Ishikawa (cell line): ENCODE measurements around the gene SUPT6H.

ENCODE experiments used
- CEBPB ChIP-seq: IDR thresholded peaks from 2 replicates; pipeline ENCODE4 v1.6.1; 2012
- CREB1 ChIP-seq: IDR thresholded peaks from 2 replicates; pipeline ENCODE4 v1.6.1; 2012; ENCODE audit warnings: low read depth
- EGR1 ChIP-seq: IDR thresholded peaks from 2 replicates; pipeline ENCODE4 v1.6.1; 2012
- EP300 ChIP-seq: IDR thresholded peaks from 2 replicates; pipeline ENCODE4 v1.6.1; 2012; ENCODE audit warnings: borderline replicate concordance
- FOXM1 ChIP-seq: IDR thresholded peaks from 2 replicates; pipeline ENCODE4 v1.6.1; 2012; ENCODE audit warnings: low read depth, borderline replicate concordance
- MAX ChIP-seq: IDR thresholded peaks from 2 replicates; pipeline ENCODE4 v1.6.1; 2012
- NFIC ChIP-seq: IDR thresholded peaks from 2 replicates; pipeline ENCODE4 v1.6.1; 2012
- RAD21 ChIP-seq: IDR thresholded peaks from 2 replicates; pipeline ENCODE4 v1.6.1; 2012; ENCODE audit warnings: low read depth
- REST ChIP-seq: IDR thresholded peaks from 2 replicates; pipeline ENCODE4 v1.6.1; 2012; ENCODE audit warnings: low read depth, mild to moderate bottlenecking
- TAF1 ChIP-seq: IDR thresholded peaks from 2 replicates; pipeline ENCODE4 v1.6.1; 2012; ENCODE audit warnings: low read depth, mild to moderate bottlenecking
- TCF12 ChIP-seq: IDR thresholded peaks from 2 replicates; pipeline ENCODE4 v1.6.1; 2012; ENCODE audit warnings: low read depth
- TEAD4 ChIP-seq: IDR thresholded peaks from 2 replicates; pipeline ENCODE4 v1.6.1; 2012
- USF1 ChIP-seq: IDR thresholded peaks from 2 replicates; pipeline ENCODE4 v1.6.1; 2012
- YY1 ChIP-seq: IDR thresholded peaks from 2 replicates; pipeline ENCODE4 v1.6.1; 2012; ENCODE audit warnings: low read depth
- ZBTB7A ChIP-seq: IDR thresholded peaks from 2 replicates; pipeline ENCODE4 v1.6.1; 2012; ENCODE audit warnings: low read depth

The SUPT6H gene

GRCh38 chr17:28738680-28739384 is 76.8 kb downstream of the SUPT6H start:
- no peak for TF ChIP-seq YY1
- no peak for TF ChIP-seq RAD21
- no peak for TF ChIP-seq TCF12
- TF ChIP-seq NFIC: no peak
- TF ChIP-seq TAF1: no peak
- no peak for TF ChIP-seq EGR1
- no peak for TF ChIP-seq CEBPB
- TF ChIP-seq ZBTB7A: no peak
- no peak for TF ChIP-seq USF1
- no peak for TF ChIP-seq CREB1
- TF ChIP-seq REST: no peak
- no peak for TF ChIP-seq TEAD4
- TF ChIP-seq EP300: no peak
- TF ChIP-seq FOXM1: no peak
- no peak for TF ChIP-seq MAX

- no peak for TF ChIP-seq TAF1
- TF ChIP-seq REST: no peak
- no peak for TF ChIP-seq CREB1
- TF ChIP-seq TCF12: no peak
- no peak for TF ChIP-seq FOXM1
- no peak for TF ChIP-seq RAD21
- TF ChIP-seq EP300: no peak
- no peak for TF ChIP-seq TEAD4
- TF ChIP-seq ZBTB7A: no peak
- TF ChIP-seq NFIC: no peak
- no peak for TF ChIP-seq EGR1
- TF ChIP-seq CEBPB: no peak
- no peak for TF ChIP-seq MAX
- TF ChIP-seq YY1: no peak
- no peak for TF ChIP-seq USF1
These were observed 78.7 kb downstream of the SUPT6H start for GRCh38 chr17:28740406-28741357.

GRCh38 chr17:28741358-28742349 is 79.6 kb downstream of the SUPT6H start:
- no peak for TF ChIP-seq REST
- no peak for TF ChIP-seq USF1
- TF ChIP-seq YY1: no peak
- TF ChIP-seq TAF1: no peak
- TF ChIP-seq CREB1: no peak
- no peak for TF ChIP-seq RAD21
- no peak for TF ChIP-seq ZBTB7A
- no peak for TF ChIP-seq MAX
- TF ChIP-seq TCF12: no peak
- TF ChIP-seq CEBPB: no peak
- TF ChIP-seq EGR1: no peak
- TF ChIP-seq TEAD4: no peak
- no peak for TF ChIP-seq NFIC
- TF ChIP-seq EP300: no peak
- TF ChIP-seq FOXM1: no peak
